ENCODE results near the gene CHRNB4.

DNA sequence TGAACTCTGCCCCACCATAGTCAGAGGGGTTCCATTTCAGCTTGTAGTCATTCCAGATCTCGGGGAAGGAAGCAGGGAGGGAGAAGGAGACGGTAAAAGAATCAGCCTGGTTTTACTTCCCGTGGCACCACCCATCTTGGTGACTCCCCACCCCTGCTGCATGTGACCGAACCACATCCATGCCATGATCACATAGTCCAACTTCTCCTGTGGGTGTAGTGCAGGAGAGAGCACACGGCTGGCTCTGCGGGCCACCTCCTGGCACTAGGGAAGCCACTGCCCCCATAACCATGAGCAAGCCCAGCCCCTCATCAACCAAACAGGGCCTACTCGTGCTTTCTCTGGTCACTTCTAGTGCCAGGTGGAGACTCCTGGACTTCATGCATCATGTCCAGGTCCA is 23.9 kb downstream of the CHRNB4 start:
- TF ChIP-seq, protein P1, sequence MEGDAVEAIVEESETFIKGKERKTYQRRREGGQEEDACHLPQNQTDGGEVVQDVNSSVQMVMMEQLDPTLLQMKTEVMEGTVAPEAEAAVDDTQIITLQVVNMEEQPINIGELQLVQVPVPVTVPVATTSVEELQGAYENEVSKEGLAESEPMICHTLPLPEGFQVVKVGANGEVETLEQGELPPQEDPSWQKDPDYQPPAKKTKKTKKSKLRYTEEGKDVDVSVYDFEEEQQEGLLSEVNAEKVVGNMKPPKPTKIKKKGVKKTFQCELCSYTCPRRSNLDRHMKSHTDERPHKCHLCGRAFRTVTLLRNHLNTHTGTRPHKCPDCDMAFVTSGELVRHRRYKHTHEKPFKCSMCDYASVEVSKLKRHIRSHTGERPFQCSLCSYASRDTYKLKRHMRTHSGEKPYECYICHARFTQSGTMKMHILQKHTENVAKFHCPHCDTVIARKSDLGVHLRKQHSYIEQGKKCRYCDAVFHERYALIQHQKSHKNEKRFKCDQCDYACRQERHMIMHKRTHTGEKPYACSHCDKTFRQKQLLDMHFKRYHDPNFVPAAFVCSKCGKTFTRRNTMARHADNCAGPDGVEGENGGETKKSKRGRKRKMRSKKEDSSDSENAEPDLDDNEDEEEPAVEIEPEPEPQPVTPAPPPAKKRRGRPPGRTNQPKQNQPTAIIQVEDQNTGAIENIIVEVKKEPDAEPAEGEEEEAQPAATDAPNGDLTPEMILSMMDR (IDR thresholded peaks at IDR 0.05; ENCODE audit: low read depth, low read length, missing input control) = no peak
- TF ChIP-seq, protein P2, sequence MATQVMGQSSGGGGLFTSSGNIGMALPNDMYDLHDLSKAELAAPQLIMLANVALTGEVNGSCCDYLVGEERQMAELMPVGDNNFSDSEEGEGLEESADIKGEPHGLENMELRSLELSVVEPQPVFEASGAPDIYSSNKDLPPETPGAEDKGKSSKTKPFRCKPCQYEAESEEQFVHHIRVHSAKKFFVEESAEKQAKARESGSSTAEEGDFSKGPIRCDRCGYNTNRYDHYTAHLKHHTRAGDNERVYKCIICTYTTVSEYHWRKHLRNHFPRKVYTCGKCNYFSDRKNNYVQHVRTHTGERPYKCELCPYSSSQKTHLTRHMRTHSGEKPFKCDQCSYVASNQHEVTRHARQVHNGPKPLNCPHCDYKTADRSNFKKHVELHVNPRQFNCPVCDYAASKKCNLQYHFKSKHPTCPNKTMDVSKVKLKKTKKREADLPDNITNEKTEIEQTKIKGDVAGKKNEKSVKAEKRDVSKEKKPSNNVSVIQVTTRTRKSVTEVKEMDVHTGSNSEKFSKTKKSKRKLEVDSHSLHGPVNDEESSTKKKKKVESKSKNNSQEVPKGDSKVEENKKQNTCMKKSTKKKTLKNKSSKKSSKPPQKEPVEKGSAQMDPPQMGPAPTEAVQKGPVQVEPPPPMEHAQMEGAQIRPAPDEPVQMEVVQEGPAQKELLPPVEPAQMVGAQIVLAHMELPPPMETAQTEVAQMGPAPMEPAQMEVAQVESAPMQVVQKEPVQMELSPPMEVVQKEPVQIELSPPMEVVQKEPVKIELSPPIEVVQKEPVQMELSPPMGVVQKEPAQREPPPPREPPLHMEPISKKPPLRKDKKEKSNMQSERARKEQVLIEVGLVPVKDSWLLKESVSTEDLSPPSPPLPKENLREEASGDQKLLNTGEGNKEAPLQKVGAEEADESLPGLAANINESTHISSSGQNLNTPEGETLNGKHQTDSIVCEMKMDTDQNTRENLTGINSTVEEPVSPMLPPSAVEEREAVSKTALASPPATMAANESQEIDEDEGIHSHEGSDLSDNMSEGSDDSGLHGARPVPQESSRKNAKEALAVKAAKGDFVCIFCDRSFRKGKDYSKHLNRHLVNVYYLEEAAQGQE (IDR thresholded peaks at IDR 0.05) = no peak
- TF ChIP-seq HNF4G (IDR thresholded peaks at IDR 0.05) (no peak), RAD21 (IDR thresholded peaks at IDR 0.05) (no peak), YY1 (IDR thresholded peaks at IDR 0.05) (no peak), GABPA (IDR thresholded peaks at IDR 0.05 in 1 of 2, conservative IDR thresholded peaks at IDR 0.05 in 1 of 2) (no peak), JUND (IDR thresholded peaks at IDR 0.05) (no peak), EGR1 (IDR thresholded peaks at IDR 0.05; ENCODE audit: low read depth in 2 of 2) (no peak), RXRA (IDR thresholded peaks at IDR 0.05) (no peak), HNF4A (conservative IDR thresholded peaks at IDR 0.05) (no peak), SP1 (IDR thresholded peaks at IDR 0.05) (no peak)
- TF ChIP-seq, protein P3, sequence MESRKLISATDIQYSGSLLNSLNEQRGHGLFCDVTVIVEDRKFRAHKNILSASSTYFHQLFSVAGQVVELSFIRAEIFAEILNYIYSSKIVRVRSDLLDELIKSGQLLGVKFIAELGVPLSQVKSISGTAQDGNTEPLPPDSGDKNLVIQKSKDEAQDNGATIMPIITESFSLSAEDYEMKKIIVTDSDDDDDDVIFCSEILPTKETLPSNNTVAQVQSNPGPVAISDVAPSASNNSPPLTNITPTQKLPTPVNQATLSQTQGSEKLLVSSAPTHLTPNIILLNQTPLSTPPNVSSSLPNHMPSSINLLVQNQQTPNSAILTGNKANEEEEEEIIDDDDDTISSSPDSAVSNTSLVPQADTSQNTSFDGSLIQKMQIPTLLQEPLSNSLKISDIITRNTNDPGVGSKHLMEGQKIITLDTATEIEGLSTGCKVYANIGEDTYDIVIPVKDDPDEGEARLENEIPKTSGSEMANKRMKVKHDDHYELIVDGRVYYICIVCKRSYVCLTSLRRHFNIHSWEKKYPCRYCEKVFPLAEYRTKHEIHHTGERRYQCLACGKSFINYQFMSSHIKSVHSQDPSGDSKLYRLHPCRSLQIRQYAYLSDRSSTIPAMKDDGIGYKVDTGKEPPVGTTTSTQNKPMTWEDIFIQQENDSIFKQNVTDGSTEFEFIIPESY (IDR thresholded peaks at IDR 0.05) = no peak
- TF ChIP-seq, protein P4, sequence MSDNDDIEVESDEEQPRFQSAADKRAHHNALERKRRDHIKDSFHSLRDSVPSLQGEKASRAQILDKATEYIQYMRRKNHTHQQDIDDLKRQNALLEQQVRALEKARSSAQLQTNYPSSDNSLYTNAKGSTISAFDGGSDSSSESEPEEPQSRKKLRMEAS (IDR thresholded peaks at IDR 0.05) = no peak
- TF ChIP-seq, protein P5, sequence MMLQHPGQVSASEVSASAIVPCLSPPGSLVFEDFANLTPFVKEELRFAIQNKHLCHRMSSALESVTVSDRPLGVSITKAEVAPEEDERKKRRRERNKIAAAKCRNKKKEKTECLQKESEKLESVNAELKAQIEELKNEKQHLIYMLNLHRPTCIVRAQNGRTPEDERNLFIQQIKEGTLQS (IDR thresholded peaks at IDR 0.05) = no peak
